Measurements from ENCODE around the gene C4orf50.
"Not testable (repeated sequence)": the region's sequence is repeated elsewhere in the genome, so short reads cannot be mapped to it uniquely, and the experiment has no call there.

Gene C4orf50

GRCh38 chr4:5858020-5858769, 160.0 kb downstream of the C4orf50 start:
- DNase-seq (ENCODE audit: low read depth) = no peak

GRCh38 chr4:5857199-5857598, 161.0 kb downstream of the C4orf50 start:
- DNase-seq (ENCODE audit: low read depth) = no peak

GRCh38 chr4:5856362-5856761, 161.9 kb downstream of the C4orf50 start:
- DNase-seq (ENCODE audit: low read depth) = not testable (repeated sequence)

- DNase-seq (ENCODE audit: low read depth) = no peak
These were observed 163.3 kb downstream of the C4orf50 start for GRCh38 chr4:5854929-5855328.

GRCh38 chr4:5852523-5853202, 165.6 kb downstream of the C4orf50 start:
- DNase-seq (ENCODE audit: low read depth) = no peak

GRCh38 chr4:5851637-5852301, 166.5 kb downstream of the C4orf50 start:
- DNase-seq (ENCODE audit: low read depth) = no peak

All from activated T-cell treated with anti-CD3 and anti-CD28 coated beads for 24 hours (primary cell).